ENCODE results near the gene TCFL5.

TCFL5 gene

DNA sequence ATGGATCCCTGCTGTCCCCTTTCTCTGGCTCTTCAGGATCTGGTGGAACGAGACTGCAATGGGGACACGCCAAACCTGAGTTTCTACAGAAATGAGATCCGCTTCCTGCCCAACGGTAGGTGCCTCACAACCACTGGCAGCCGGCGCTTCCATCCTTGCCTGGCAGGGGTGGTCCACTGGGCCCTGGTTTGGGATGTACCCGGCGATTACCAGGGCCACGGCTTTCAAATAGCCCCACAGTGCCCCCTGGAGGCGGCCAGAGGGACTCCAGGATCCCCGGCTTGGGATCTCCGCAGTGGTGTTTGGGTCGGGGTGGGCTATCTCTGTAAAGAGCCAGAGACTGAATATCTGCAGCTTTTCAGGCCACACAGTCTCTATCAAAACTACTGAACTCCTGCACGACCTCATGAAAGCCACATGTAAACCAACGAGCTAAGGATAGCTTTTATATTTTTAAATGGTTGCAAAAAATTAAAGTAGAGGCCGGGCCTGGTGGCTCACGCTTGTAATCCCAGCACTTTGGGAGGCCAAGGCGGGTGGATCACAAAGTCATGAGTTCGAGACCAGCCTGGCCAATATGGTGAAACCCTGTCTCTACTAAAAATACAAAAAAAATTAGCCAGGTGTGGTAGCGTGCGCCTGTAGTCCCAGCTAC lies 53.3 kb downstream of the TCFL5 start:
- no peak for DNase-seq

DNA sequence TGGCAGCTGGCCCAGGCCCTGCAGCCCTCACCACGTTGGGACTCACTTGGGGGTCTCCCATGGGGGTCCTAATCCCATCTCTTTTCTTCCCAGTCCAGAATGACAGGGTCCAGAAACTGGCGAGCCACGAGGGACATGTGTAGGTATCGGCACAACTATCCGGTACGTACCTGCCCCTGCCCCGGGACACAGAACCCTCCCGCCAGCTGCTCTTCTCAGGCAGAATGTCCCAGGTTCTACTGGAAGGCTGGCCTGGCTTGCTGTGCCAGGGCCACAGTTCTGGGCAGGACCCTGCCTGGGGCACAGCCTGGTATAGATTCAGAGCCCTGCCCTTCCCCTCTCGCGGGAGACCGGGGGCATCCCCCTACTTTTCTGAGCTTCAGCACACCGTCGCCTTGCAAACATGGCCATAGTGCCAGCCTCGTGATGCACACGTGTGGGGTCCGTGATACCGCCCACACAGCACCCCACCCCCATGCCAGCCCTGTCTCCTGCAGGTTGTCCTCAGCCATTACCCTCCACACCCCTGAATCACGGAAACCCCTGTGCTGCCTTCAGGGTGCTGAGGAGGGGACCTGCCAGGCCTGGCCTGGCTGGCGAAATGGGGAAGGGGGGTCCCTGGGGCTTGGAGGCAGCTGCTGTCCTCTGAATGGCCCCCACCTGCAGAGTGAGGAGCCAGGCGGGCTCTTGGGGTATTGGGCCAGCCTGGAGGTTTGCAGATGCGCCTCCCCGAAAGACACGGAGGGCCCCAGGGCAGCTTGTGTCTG lies 54.0 kb downstream of the TCFL5 start:
- DNase-seq = no peak

DNA sequence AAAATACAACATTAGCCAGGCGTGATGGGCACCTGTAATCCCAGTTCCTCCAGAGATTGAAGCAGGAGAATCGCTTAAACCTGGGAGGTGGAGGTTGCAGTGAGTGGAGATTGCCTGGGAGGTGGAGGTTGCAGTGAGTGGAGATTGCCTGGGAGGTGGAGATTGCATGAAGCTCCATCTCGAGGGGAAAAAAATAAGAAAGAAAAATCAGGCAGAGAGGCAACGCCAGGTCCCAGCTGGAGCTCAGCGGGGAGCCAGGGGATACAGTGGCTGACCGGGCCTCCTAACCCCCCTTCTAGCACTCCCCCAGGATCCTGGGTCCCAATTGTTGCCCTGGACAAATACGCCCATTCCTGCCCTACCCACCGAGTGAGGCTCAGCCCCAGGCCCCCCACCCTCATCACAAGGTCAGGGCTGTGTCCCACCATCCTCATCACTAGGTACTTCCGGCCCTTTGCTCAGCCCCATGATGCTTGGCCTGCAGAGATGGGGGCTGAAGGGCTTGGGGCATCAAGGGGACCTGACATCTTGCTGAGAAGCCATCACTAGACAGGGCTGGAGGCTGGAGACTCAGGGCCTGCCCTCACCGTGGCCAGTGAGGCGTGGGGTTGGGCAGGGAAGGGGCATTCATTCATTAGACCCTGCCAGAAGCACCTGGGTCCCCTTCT lies 55.1 kb downstream of the TCFL5 start:
- no peak for DNase-seq

DNA sequence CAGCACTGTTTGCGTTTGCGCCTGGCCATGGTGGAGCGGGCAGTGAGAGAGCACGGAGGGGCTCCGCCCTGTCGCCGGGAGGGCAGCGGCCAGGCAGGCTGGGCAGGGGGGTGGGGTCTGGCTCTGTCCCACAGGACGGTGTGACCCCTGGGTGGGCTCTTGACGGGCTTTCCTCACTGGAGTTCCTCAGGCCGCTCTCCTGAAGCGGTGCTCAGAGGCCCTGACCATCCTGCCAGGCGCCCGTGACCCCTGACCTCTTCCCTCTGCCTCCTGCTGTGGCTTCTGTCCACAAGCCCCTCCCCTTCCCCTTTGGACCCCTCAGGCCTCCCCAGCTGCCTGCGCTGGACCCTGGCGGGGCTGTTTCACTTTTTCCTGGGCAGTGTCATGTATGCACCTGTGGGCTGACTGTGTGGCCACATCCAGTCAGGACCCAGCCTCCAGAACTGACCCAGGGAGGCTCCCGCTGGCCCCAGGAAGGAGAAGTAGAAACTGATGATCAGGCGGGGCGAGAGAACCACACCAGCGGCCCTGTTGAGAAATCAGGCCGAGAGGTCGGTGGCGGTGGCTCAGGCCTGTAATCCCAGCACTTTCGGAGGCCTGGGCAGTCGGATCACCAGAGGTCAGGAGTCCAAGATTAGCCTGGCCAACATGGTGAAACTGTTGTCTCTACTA lies 55.8 kb downstream of the TCFL5 start:
- DNase-seq = no peak

DNA sequence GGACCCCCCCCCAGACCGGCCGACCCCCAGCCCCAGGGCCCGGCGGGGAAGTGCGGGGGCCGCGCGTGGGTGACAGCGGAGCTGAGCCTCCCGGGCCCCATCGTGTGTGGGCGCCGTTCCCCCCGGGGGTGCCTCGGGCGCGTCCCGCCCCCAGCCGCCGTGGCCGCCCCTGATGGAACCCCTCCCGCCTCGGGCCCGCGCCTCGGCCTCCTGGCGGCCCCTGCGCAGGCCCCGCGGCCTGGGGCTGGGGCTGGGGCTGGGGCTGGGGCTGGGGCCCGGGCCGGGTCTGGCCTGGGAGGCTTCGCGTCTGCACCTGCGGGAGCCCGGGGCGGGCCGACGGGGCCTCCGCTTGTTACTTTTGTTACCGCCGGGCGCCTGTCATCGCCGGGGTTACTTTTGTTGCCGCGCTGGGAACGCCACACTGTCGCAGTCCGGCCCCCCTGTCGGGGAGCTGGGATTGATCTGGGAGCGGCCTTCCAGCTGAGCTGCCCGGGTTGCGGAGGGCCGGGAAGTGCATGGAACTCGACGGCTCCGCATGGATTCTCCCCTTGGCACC lies 56.4 kb downstream of the TCFL5 start:
- no peak for DNase-seq

DNA sequence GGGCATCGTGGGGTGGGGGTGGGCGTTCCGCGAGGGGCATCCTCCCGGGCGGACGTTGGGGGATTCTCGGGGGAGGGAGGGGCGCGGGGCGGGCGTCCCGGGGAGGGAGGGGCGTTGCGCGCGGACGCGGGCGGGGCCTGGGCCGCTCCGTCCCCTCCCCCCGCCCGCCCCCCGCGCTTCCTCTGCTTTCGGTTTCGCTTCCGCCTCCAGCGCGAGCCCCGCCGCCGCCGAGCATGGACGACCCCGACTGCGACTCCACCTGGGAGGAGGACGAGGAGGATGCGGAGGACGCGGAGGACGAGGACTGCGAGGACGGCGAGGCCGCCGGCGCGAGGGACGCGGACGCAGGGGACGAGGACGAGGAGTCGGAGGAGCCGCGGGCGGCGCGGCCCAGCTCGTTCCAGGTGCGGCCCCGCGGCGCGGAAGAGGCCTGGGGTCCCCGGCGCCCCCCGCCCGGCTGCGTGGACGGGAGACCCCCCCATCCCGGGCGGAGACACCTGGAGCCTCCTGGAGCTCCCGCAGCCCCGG lies 56.9 kb downstream of the TCFL5 start, which contains the start of gene OGFR:
Gene OGFR (plus strand): TSS at position 209 of the 528 bp plus-strand sequence. CDS start 25 bp downstream, at position 234.
- DNase-seq = no peak

DNA sequence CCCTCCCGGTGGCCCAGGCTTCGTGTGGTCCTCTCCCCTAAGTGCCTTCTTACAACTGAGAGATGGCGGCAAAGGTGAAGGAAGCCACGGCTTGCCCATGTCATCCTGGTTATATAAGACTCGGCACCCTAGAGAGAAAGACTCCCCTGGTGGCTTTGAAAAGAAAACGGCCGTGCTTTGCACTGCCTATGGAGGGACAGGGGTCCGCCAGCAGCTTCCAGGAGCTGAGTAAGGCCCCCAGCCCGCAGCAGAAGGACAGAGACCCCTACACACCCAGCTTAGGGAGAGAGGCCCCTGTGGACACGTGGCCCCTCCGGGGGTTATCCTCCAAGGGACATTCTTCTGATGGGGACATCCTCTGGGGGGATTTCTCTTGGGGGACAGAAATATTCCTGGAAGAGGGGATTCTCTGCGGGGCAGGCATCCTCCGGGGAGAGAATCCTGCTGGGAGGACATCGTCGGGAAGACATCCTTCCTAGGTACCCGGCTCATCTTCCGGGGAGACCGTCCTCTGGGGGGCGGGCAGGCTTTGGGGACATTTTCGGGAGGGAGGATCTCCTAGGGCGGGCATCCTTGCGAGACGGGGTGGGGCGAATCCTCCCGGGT lies 57.5 kb downstream of the TCFL5 start:
- no peak for DNase-seq

DNA sequence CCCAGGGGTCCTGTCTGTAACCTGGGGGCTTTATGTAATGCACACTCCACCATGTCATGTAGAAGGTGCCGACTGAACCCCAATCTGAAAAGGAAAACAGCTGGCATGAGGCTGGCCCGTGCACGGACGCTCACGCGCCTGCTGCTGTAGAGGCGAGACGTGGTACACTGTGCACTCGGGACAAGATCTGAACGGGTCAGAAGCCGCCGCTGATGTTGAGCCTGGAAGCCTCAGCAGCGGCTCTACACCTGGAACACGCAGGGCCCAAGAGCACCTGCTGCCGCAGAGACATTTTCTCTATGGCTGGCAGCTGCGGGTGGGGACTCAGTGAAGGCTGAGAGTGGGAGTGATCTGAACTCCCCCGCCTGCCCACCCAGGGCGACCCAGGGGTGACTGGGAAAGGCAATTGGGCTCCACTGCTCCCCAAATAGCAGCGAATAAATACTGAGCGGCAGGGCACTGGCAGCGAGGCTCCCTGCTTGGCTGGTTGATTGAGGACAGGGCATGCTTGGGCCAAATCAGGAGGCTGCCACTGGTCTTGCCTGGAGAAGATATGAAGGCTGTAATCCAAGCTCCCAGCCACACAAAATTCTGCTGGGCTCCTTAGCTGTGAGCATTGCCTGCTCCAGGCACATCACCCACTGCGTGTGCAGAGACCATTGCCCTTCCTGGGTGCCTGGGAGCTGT lies 59.5 kb downstream of the TCFL5 start:
- no peak for DNase-seq

DNA sequence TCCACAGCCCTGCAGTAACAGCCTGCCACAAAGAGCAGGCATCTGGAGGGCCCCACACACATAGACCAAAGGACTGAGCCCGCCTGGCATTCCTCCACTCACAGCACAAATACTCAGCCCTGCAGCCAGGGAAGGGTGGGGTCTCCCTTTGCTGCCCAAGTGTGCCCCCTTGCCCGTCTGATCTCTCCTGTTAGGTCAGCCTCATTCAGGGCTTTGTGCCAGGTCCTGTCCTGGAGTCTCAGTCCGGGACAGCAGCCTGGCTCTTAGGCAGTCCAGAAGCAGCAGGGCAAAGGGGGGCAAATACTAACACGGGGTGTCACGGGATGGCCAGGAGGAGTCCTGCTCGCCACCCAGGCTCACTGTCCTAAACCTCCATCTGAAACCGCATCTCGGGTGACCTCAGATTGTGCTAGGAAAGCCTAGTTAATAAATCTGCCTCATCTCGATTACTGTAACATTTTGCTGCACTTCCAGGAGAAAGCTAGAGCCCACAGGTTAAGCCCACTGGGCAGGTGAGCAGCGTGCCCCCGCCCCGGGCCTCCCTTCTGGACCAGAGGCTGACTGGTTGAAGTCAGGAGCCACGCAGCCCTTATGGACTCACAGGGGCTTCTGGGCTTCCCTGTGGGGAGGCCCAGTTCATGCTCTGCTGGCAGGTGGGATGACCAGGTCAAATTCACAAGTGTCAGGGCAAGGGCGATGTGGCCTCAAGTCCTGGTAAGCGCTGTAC lies 60.2 kb downstream of the TCFL5 start:
- DNase-seq = no peak

DNA sequence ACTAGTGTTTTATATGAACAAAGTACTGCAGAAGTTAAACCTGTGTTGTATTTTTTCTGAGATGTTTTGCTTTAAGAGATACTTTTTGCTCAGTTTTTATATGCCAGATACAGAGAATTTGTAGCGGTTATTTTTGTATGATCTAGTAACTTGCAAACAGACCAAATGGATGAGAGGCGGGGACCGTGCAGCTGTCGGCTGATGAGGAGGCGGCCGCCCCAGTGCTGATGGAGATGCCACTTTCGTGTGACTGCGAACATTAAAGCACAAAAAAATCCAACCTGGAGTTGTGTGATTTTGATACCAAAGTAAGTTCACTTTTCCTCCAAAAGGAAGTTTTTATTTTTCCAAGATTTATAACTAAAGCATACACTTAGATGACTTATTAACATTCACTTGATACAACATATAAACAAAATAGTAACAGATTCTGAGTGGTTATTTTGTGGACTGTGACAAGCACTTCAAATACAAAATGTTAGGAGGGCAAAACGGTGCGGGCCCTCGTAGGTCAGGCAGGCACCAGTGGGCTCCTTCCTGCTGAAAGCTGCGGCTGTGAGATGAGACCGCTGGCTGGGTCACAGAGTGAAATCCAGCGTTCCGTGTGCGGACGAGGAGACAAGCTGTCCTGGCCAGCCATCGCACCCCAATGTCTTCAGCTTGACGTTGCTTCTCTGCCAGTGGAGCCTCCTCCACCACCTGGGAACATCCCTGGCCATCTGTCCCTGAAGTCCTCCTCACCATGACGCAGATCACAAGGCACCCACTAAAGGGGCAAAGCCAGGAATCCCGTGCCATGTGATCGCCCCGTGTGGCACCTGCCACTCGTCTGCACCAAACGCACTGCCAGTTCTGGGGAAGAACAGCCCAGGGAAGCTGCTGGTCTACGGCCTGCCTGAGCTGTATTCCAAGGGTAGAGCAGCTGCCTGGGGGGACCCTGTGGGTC lies 61.0 kb downstream of the TCFL5 start:
- DNase-seq = no peak

DNA sequence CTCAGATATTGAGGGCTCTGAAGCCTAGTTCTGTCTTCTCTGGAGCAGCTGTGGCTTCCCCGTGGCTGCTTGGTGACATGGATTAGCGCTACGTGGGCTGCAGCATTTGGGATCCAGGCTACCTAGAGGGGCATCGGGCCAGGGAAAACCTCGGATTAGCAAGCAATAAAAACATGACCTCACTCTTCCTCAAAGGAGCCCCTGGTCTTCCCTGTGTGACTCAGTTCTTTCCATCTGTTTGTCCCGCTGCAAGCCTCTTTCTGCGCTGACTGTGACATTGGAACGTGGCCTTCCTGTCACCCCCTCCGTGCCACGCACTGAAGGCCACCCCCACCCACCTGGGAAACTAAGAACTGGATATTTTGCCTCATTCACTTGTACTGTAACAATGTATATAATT lies 61.7 kb downstream of the TCFL5 start:
- DNase-seq = no peak

DNA sequence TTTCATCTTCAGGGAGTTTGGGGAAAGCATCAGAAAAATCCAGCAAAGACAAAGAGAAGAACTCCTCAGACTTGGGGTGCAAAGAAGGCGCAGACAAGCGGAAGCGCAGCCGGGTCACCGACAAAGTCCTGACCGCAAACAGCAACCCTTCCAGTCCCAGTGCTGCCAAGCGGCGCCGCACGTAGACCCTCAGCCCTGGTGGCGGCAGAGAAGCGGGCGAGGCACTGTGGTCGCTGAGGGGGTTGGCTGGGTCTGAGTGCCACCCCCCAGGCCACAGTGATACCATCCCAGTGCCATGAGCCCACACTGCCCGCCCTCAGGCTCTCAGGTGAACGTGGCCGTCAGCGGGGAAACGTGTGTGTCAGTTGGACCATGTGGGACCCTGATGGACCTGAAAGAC lies 62.2 kb downstream of the TCFL5 start:
- DNase-seq = no peak

DNA sequence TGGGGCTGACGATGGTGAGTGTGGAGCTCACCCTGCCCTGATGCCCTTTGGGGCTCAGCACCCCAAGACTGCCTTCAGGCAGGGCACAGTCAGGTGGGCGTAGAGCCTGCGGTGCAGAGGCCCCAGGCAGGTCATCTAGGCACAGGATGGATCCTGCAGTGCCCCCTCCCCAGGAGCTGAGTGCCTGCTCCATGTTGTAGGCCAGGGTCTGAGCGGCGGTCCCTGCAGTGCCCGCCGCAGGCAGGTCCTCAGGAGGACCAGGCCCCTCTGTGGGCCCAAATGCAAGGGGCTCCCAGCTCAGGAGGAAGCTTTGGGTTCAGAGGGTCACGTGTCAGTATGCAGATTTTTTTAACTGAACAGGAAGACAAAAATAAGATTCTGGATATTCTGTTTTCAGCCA lies 62.6 kb downstream of the TCFL5 start:
- DNase-seq = no peak

DNA sequence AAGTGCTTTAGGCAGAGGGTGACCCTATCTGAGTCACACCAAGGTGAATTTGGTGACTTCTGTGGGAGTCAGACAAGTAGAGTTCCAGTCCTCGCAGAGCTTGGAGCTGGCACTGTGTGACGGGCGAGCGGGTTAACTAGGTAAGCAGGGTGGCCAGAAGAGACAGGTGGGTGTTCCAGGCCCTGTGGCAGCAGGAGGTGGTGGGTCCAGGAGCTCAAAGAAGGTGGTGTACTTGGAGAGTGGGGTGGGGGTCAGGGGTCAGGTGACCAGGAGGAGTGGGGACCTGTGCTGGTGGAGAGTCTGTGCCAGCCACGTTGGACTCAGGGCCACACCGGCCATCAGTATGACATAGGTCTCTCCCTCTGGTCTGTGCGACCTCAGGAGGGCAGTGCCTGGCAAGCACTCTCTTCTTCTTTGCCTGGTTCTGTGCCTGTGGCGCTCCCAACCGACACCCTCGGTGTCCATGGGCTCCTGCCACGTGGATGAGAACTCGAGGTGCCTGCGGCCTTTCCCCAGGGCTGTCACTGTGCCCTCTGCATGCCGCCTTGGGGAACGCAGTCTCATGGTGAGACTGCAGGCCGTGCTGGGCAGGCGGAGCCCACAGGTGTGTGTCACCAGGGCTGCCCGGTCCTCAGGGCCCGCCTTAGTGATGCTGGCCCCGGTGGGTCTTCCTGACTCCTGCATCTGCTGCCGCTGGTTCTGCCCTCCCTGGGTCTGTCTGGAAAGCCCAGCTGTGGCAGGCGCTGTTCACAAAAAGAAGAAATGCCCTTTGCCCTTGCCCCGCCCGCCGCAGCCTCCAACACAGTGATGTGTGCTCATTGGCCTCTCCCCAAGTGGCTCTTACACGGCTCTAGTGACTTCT lies 63.7 kb downstream of the TCFL5 start:
- no peak for DNase-seq

DNA sequence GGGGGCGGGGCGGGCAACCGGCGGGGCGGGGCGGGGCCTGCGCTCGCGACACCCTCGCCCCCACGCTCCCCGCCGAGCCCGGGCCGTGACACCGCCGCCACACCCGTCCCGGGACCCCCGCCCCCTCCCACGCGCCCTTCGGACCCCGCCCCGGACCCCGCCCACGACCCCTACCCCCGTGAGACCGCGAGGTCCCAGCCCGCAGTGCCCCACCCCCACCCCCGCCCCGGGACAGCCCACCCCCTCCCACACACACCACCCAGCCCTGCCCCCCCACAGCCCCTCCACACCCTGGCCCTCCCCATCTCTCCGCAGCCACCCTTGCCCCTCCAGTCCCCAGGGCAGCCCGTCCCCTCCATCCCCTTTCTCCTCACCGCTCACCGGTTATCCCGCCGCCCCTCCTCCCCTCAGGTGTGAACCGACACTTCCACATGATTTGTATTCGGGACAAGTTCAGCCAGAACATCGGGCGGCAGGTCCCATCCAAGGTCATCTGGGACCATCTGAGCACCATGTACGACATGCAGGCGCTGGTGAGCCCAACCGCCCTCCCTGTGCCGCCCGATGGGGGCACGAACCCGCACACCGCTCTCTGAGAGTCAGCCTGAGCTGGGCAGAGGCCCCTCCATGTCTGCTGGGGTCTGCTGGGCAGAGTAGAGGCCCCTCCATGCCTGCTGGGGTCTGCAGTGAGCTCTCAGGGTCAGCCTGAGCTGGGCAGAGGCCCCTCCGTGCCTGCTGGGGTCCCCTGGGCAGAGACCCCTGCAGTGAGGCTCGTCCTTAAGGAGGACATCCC lies 64.7 kb downstream of the TCFL5 start:
- DNase-seq = no peak

DNA sequence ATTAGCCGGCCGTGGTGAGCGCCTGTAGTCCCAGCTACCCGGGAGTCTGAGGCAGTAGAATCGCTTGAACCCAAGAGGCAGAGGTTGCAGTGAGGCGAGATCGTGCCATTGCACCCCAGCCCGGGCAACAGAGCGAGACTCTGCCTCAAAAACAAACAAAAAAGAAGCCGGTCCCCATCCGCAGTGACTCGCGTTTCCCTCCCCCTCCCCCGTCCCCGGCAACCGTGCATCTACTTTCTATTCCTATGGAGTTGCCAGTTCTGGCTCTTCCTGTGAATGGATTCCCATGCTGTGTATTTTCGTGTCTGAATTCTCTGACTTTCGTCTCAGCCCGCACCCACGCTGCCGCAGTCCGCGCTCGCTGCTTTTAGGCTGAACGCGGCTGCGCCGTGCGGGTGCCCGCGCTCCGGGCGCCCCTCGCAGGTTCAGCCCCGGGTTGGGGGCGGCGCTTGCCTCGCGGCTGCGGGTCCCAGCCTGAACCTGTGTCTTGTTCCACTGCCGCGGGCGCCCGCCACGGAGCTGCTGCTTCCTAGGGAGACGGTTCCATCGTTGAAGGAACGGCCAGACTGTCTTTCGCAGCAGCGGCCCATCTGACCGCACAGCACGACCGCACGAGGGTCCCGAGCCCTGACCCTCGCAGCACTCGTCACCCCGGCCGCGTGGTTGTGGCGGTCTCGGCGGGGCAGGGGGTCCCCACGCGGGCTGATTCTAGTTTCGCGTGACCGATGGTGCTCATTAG lies 66.4 kb downstream of the TCFL5 start:
- DNase-seq = no peak

DNA sequence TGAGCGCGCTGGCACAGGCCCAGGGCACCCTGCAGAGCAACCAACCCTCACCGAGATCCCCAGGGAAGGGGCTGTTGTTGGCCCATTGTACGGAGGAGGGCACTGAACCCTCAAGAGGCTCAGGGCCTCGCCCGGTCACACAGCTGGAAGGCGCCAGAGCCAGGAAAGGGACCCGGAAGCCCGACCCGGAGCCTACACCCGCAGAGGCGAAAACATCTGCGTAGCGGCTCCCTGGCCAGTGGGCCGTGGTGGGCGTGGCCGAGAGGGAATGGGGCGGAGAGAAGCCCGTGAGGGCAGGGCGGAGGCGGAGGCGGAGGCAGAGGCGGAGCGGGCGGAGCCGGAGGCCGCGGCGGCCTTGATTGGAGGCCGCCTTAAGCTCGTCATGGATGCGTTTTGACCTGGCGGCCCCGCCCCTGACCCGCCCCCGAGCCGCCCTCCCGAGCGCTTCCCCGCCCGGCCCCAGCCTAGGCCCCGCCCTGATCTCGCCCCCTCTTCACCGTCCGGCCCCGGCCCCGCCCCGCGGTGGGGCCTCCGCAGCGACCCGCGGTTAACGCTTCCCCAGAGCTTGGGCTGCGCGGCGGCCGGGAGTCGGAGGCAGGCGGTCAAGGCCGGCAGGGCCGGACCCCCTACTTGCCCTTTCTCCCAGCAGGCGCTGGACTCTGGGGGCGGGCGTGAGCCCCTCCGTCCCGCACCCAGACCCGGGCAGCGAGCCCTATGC lies 67.5 kb downstream of the TCFL5 start:
- peak; percentile 79 for DNase-seq
